Smooth muscle cell of trachea (primary cell): ENCODE results near the gene GMNN. TPM values are rescaled to one million over a fixed set of nuclear protein-coding genes. Genes with fewer than 3 reads are reported as not detected.

Experiments
- total RNA-seq: library from RNA; depleted of rRNA; stranded (reverse); fragments of >200 nt; gene quantifications from 2 replicates; pipeline ENCODE4 v1.2.1, GENCODE V29; 2014

The GMNN gene
- 5.6 and 21.1 TPM in 2 replicates for total RNA-seq

GRCh38 chr6:24774696-24775519 lies at the start of gene GMNN:
Gene GMNN, plus strand, starts transcription at chr6:24774937. Its CDS starts 2,310 bp downstream, at chr6:24777247.

GRCh38 chr6:24798740-24799540 lies 24.2 kb downstream of the GMNN start, which contains the start of gene ARMH2:
Gene ARMH2, minus strand, starts transcription at chr6:24798917. Its CDS starts 60 bp downstream, at chr6:24798857.

Other genes starting within 250 kb of the GMNN start
- under 0.01 and 0.17 TPM in 2 replicates for gene KIAA0319, start 128.7 kb upstream of the GMNN start, total RNA-seq
- gene TDP2, start 108.0 kb upstream of the GMNN start, total RNA-seq: 42.7 and 44.4 TPM in 2 replicates
- 8.1 and 8.4 TPM in 2 replicates for gene ACOT13, start 107.9 kb upstream of the GMNN start, total RNA-seq
- 99.4 and 169 TPM in 2 replicates for gene C6orf62, start 55.8 kb upstream of the GMNN start, total RNA-seq
- gene ARMH2, start 24.0 kb downstream of the GMNN start, total RNA-seq: not detected in 2 replicates
- gene RIPOR2, start 161.0 kb downstream of the GMNN start, total RNA-seq: 0.15 and 0.83 TPM in 2 replicates